HEK293 (cell line): Measurements from ENCODE around the gene SPACDR.

ENCODE experiments used
- CTCF ChIA-PET: fragments of 350-600 bp; formaldehyde crosslinking; extraction: SDS; loops from one replicate; lab custom pipeline; 2021; ENCODE audit warnings: antibody characterized with exemption; lab: Yijun Ruan, JAX
- POLR2A ChIA-PET: fragments of 300-600 bp; formaldehyde crosslinking; extraction: SDS; loops from one replicate; lab custom pipeline; 2020; ENCODE audit warnings: antibody characterized with exemption, inconsistent platforms; lab: Yijun Ruan, JAX
- H3K27ac ChIP-seq: fragments of 200-500 bp; sonication (Bioruptor generic); 2 replicates; pipeline ENCODE4 v1.5.1; 2014; ENCODE audit warnings: low read depth, low read length, control low read depth, inconsistent platforms; ENCODE audit errors: extremely low read depth
- H3K36me3 ChIP-seq, 2 experiments: fragments of 200-500 bp in 1 of 2; sonication (Bioruptor generic) in 1 of 2; 1 replicate in 1 of 2; 2 replicates in 1 of 2; pipeline ENCODE4 v1.5.1; 2014 to 2017; ENCODE audit warnings: inconsistent platforms in 2 of 2, low read length in 2 of 2; ENCODE audit not compliant: control insufficient read depth in 2 of 2, insufficient read depth in 1 of 2
- H3K4me1 ChIP-seq: fragments of 200-500 bp; sonication (Bioruptor generic); 2 replicates; pipeline ENCODE4 v1.5.1; 2014; ENCODE audit warnings: mild to moderate bottlenecking, low read length, inconsistent platforms; ENCODE audit not compliant: control insufficient read depth, insufficient read depth
- H3K4me3 ChIP-seq: 2 replicates; pipeline ENCODE4 v1.5.1; 2011; ENCODE audit warnings: low read depth, mild to moderate bottlenecking, control low read depth, low read length, moderate library complexity
- H3K9me3 ChIP-seq: fragments of 200-500 bp; sonication (Bioruptor generic); 2 replicates; pipeline ENCODE4 v1.5.1; 2014; ENCODE audit warnings: low read depth, low read length, inconsistent platforms; ENCODE audit not compliant: control insufficient read depth, insufficient read depth
- INSM2 ChIP-seq: fragments of 450-650 bp; formaldehyde crosslinking; IDR thresholded peaks from 2 replicates; pipeline ENCODE4 v1.5.1; 2016; ENCODE audit warnings: missing biosample characterization, missing genetic modification characterization
- KLF1 ChIP-seq: fragments of 450-650 bp; formaldehyde crosslinking; IDR thresholded peaks from 2 replicates; pipeline ENCODE4 v1.5.1; 2016; ENCODE audit warnings: missing biosample characterization, missing genetic modification characterization
- KLF8 ChIP-seq: fragments of 450-650 bp; formaldehyde crosslinking; IDR thresholded peaks from 2 replicates; pipeline ENCODE4 v1.5.1; 2016; ENCODE audit warnings: missing biosample characterization, missing genetic modification characterization
- MZF1 ChIP-seq: fragments of 450-650 bp; formaldehyde crosslinking; IDR thresholded peaks from 2 replicates; pipeline ENCODE4 v1.5.1; 2017; ENCODE audit warnings: missing biosample characterization, missing genetic modification characterization, borderline replicate concordance
- PRDM4 ChIP-seq: fragments of 450-650 bp; formaldehyde crosslinking; IDR thresholded peaks from 2 replicates; pipeline ENCODE4 v1.5.1; 2017; ENCODE audit warnings: missing biosample characterization, missing genetic modification characterization
- SP3 ChIP-seq: fragments of 450-650 bp; formaldehyde crosslinking; IDR thresholded peaks from 2 replicates; pipeline ENCODE4 v1.5.1; 2016; ENCODE audit warnings: missing biosample characterization, missing genetic modification characterization
- TCF7L2 ChIP-seq: IDR thresholded peaks from 2 replicates; pipeline ENCODE4 v1.6.1; 2011; ENCODE audit warnings: low read depth, mild to moderate bottlenecking, inconsistent platforms, low read length, moderate library complexity, borderline replicate concordance
- TRIM28 ChIP-seq: IDR thresholded peaks from 2 replicates; pipeline ENCODE4 v1.6.1; 2011; ENCODE audit warnings: low read length, control low read depth, borderline replicate concordance
- ZNF211 ChIP-seq: fragments of 450-650 bp; formaldehyde crosslinking; IDR thresholded peaks from 2 replicates; pipeline ENCODE4 v1.5.1; 2016; ENCODE audit warnings: low read depth, missing biosample characterization, missing genetic modification characterization
- ZNF341 ChIP-seq: fragments of 450-650 bp; formaldehyde crosslinking; IDR thresholded peaks from 2 replicates; pipeline ENCODE4; 2016; ENCODE audit warnings: low read depth, missing biosample characterization, missing genetic modification characterization
- ZNF394 ChIP-seq: fragments of 450-650 bp; formaldehyde crosslinking; IDR thresholded peaks from 2 replicates; pipeline ENCODE4 v1.5.1; 2016; ENCODE audit warnings: missing biosample characterization, missing genetic modification characterization, mild to moderate bottlenecking, moderate library complexity, borderline replicate concordance
- ZNF398 ChIP-seq: fragments of 450-650 bp; formaldehyde crosslinking; IDR thresholded peaks from 2 replicates; pipeline ENCODE4 v1.5.1; 2017; ENCODE audit warnings: missing biosample characterization, missing genetic modification characterization
- ZNF473 ChIP-seq: fragments of 450-650 bp; formaldehyde crosslinking; IDR thresholded peaks from 2 replicates; pipeline ENCODE4 v1.5.1; 2017; ENCODE audit warnings: missing biosample characterization, missing genetic modification characterization
- ZNF514 ChIP-seq: fragments of 450-650 bp; formaldehyde crosslinking; IDR thresholded peaks from 2 replicates; pipeline ENCODE4 v1.5.1; 2016; ENCODE audit warnings: missing biosample characterization, missing genetic modification characterization
- ZNF596 ChIP-seq: fragments of 450-650 bp; IDR thresholded peaks from 2 replicates; pipeline ENCODE4 v1.5.0; 2018; ENCODE audit warnings: missing biosample characterization, mild to moderate bottlenecking, missing genetic modification characterization, moderate library complexity
- ZNF670 ChIP-seq: fragments of 450-650 bp; formaldehyde crosslinking; IDR thresholded peaks from 2 replicates; pipeline ENCODE4 v1.5.1; 2016; ENCODE audit warnings: missing biosample characterization, missing genetic modification characterization, low read depth
- TF ChIP-seq, protein P1 (sequence below): fragments of 450-650 bp; formaldehyde crosslinking; IDR thresholded peaks from 2 replicates; pipeline ENCODE4 v1.5.1; 2016; ENCODE audit warnings: missing biosample characterization, missing genetic modification characterization

Gene SPACDR

DNA sequence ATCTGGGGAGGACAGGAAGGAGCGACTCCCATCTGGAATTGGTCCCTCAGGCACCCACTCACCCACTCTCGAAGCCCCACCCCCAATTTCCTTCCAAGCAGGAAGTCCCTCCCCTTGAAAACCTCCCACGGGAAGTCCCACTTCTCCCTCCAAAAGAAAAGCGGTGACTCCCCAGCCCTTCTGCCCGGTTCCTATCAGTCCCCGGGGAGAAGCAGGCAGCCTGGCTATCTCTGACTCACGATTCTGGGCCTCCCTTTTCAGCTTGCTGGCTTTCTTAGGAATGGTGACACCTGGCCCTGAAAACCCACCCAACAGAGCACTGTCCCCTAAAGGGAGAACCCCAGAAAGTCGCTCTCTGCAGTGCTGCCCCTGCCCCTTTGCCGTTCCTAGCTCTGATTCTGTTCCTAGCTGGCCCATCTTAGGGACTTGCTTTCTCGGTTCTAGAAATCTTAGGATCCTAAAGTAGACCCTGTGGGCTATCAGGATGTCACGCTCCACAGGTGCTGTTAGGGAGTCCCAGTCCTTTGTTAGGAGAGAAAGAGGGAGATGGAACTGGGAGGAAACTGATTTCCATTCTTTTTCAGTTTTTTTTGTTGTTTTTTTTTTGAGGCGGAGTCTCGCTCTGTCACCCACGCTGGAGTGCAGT is 8.9 kb upstream of the SPACDR start (continued):
- TF ChIP-seq INSM2 (tag by site-specific recombination) (no peak), SP3 (tag by site-specific recombination) (peak; percentile 76), TCF7L2 (no peak), ZNF394 (peak; percentile 50; the same call in 1 of the 2 replicates), ZNF398 (tag by site-specific recombination) (0 out of 2 replicates have a peak, but pooled peaks have one; percentile 10), TRIM28 (no peak), ZNF341 (peak; percentile 34), ZNF473 (tag by site-specific recombination) (no peak), MZF1 (tag by site-specific recombination) (no peak), ZNF514 (tag by site-specific recombination) (no peak), ZNF596 (tag by site-specific recombination) (no peak), PRDM4 (no peak), ZNF670 (tag by site-specific recombination) (no peak)
- TF ChIP-seq, protein P1, sequence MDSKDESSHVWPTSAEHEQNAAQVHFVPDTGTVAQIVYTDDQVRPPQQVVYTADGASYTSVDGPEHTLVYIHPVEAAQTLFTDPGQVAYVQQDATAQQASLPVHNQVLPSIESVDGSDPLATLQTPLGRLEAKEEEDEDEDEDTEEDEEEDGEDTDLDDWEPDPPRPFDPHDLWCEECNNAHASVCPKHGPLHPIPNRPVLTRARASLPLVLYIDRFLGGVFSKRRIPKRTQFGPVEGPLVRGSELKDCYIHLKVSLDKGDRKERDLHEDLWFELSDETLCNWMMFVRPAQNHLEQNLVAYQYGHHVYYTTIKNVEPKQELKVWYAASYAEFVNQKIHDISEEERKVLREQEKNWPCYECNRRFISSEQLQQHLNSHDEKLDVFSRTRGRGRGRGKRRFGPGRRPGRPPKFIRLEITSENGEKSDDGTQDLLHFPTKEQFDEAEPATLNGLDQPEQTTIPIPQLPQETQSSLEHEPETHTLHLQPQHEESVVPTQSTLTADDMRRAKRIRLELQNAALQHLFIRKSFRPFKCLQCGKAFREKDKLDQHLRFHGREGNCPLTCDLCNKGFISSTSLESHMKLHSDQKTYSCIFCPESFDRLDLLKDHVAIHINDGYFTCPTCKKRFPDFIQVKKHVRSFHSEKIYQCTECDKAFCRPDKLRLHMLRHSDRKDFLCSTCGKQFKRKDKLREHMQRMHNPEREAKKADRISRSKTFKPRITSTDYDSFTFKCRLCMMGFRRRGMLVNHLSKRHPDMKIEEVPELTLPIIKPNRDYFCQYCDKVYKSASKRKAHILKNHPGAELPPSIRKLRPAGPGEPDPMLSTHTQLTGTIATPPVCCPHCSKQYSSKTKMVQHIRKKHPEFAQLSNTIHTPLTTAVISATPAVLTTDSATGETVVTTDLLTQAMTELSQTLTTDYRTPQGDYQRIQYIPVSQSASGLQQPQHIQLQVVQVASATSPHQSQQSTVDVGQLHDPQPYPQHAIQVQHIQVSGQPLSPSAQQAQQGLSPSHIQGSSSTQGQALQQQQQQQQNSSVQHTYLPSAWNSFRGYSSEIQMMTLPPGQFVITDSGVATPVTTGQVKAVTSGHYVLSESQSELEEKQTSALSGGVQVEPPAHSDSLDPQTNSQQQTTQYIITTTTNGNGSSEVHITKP: 0 out of 2 replicates have a peak, but pooled peaks have one; percentile 32
- TF ChIP-seq, all 188 proteins: peak for 16

- peaks cover 9% of the 10 kb centered on the region for H3K4me1 ChIP-seq
- TF ChIP-seq KLF1 (tag by site-specific recombination): peak; percentile 97
- TF ChIP-seq KLF8 (tag by site-specific recombination): peak; percentile 57
- no peak for TF ChIP-seq ZNF211 (tag by site-specific recombination)
- ChIA-PET POLR2A (interaction anchor here (2.0 kb wide), 1 partner anchor 114 kb away, joined by 4 read pairs; the partner anchor contains the start of genes FBXO24 and LRCH4), CTCF (interaction anchor here (0.6 to 2.3 kb wide), 2 partner anchors 87 to 379 kb away, joined by 3 to 20 read pairs; no protein-coding TSS in a partner anchor)
- no peak overlapping the region for H3K27ac ChIP-seq
- no peak overlapping the region for H3K4me3 ChIP-seq
- H3K9me3 ChIP-seq: no peaks in the 10 kb centered on the region
- peaks cover 7 to 31% of the 10 kb centered on the region in 2 experiments; a peak in 2 of 3 replicates for H3K36me3 ChIP-seq
Measured at GRCh38 chr7:100472121-100472851, 8.2 kb upstream of the SPACDR start.
